Measurements from ENCODE around the gene SULT2B1. TPM values are rescaled to one million over a fixed set of nuclear protein-coding genes. Genes with fewer than 3 reads are reported as not detected.

The SULT2B1 gene
- total and polyA plus RNA-seq, 4 donors: 0.14 to 0.24 TPM; not detected in 2

DNA sequence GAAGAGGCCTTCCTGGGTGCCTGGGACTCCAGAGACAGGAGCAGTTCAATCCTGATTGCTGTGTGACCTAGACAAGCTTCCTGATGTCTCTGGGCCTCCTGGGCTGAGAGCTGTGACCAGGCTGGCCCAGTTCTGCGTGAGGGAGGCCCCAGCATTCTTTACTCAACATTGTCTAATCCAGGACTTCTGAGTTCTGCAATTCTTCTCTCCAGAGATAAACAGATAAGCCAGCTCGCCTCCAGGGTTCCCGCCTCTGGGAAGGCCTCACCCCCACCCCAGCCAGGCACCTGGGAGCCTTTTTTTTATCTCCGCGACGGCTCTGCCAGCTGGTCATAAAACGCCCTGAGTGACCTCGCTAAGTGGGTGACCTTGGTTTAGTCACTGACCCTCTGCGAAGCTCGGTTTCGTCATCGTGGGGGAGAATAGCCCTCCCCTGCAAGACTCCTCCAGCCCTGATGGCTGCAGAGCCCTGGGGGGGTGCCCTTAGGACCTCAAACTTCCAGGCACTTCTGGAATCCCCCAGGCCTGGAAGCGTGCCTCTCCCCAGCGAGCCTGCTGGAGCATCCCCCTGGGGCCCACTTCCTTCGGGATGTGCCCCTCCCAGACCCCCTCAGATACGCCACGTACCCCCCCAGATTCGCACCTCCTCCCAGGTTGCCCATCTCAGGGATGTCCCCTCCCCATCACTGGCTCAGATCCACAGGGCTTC lies 1.9 kb downstream of the SULT2B1 start:
- peaks cover 0 to 4% (median 0%) of the 10 kb centered on the region in 4 donors for H3K27me3 ChIP-seq (ENCODE audit: control insufficient read depth in 4 of 4, insufficient read depth in 4 of 4, low read length in 3 of 4)
- H3K4me1 ChIP-seq (ENCODE audit: control insufficient read depth in 4 of 4, insufficient read depth in 4 of 4, low read length in 3 of 4): no peaks in the 10 kb centered on the region
- no peak for DNase-seq (ENCODE audit: low spot score)
- H3K4me3 ChIP-seq (ENCODE audit: low read depth in 1 of 3, low read length in 3 of 3): no peak overlapping the region
- no peak overlapping the region for H3K27ac ChIP-seq (ENCODE audit: low read depth in 1 of 2, low read length in 2 of 2)
- no peaks in the 10 kb centered on the region for H3K9me3 ChIP-seq (ENCODE audit: control insufficient read depth in 4 of 4, low read length in 3 of 4)
- no peaks in the 10 kb centered on the region for H3K36me3 ChIP-seq (ENCODE audit: control insufficient read depth in 4 of 4, insufficient read depth in 3 of 4, low read depth in 1 of 4, low read length in 3 of 4)
- TF ChIP-seq, protein P1, sequence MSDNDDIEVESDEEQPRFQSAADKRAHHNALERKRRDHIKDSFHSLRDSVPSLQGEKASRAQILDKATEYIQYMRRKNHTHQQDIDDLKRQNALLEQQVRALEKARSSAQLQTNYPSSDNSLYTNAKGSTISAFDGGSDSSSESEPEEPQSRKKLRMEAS (IDR thresholded peaks at IDR 0.05): no peak
- TF ChIP-seq HNF4A (conservative IDR thresholded peaks at IDR 0.05): no peak
- no peak for TF ChIP-seq TAF1 (conservative IDR thresholded peaks at IDR 0.05)
- TF ChIP-seq, protein P2, sequence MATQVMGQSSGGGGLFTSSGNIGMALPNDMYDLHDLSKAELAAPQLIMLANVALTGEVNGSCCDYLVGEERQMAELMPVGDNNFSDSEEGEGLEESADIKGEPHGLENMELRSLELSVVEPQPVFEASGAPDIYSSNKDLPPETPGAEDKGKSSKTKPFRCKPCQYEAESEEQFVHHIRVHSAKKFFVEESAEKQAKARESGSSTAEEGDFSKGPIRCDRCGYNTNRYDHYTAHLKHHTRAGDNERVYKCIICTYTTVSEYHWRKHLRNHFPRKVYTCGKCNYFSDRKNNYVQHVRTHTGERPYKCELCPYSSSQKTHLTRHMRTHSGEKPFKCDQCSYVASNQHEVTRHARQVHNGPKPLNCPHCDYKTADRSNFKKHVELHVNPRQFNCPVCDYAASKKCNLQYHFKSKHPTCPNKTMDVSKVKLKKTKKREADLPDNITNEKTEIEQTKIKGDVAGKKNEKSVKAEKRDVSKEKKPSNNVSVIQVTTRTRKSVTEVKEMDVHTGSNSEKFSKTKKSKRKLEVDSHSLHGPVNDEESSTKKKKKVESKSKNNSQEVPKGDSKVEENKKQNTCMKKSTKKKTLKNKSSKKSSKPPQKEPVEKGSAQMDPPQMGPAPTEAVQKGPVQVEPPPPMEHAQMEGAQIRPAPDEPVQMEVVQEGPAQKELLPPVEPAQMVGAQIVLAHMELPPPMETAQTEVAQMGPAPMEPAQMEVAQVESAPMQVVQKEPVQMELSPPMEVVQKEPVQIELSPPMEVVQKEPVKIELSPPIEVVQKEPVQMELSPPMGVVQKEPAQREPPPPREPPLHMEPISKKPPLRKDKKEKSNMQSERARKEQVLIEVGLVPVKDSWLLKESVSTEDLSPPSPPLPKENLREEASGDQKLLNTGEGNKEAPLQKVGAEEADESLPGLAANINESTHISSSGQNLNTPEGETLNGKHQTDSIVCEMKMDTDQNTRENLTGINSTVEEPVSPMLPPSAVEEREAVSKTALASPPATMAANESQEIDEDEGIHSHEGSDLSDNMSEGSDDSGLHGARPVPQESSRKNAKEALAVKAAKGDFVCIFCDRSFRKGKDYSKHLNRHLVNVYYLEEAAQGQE (IDR thresholded peaks at IDR 0.05): no peak
- no peak for TF ChIP-seq JUND (IDR thresholded peaks at IDR 0.05)
- no peak for TF ChIP-seq RXRA (IDR thresholded peaks at IDR 0.05)
- TF ChIP-seq FOXA2 (IDR thresholded peaks at IDR 0.05): no peak
- TF ChIP-seq HNF4G (IDR thresholded peaks at IDR 0.05): no peak
- no peak for TF ChIP-seq RAD21 (IDR thresholded peaks at IDR 0.05)
- no peak for TF ChIP-seq YY1 (IDR thresholded peaks at IDR 0.05)
- no peak for TF ChIP-seq SP1 (IDR thresholded peaks at IDR 0.05)
- TF ChIP-seq, protein P3, sequence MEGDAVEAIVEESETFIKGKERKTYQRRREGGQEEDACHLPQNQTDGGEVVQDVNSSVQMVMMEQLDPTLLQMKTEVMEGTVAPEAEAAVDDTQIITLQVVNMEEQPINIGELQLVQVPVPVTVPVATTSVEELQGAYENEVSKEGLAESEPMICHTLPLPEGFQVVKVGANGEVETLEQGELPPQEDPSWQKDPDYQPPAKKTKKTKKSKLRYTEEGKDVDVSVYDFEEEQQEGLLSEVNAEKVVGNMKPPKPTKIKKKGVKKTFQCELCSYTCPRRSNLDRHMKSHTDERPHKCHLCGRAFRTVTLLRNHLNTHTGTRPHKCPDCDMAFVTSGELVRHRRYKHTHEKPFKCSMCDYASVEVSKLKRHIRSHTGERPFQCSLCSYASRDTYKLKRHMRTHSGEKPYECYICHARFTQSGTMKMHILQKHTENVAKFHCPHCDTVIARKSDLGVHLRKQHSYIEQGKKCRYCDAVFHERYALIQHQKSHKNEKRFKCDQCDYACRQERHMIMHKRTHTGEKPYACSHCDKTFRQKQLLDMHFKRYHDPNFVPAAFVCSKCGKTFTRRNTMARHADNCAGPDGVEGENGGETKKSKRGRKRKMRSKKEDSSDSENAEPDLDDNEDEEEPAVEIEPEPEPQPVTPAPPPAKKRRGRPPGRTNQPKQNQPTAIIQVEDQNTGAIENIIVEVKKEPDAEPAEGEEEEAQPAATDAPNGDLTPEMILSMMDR (IDR thresholded peaks at IDR 0.05; ENCODE audit: low read depth, low read length, missing input control): no peak
- no peak for TF ChIP-seq FOXA1 (IDR thresholded peaks at IDR 0.05)
- TF ChIP-seq, protein P4, sequence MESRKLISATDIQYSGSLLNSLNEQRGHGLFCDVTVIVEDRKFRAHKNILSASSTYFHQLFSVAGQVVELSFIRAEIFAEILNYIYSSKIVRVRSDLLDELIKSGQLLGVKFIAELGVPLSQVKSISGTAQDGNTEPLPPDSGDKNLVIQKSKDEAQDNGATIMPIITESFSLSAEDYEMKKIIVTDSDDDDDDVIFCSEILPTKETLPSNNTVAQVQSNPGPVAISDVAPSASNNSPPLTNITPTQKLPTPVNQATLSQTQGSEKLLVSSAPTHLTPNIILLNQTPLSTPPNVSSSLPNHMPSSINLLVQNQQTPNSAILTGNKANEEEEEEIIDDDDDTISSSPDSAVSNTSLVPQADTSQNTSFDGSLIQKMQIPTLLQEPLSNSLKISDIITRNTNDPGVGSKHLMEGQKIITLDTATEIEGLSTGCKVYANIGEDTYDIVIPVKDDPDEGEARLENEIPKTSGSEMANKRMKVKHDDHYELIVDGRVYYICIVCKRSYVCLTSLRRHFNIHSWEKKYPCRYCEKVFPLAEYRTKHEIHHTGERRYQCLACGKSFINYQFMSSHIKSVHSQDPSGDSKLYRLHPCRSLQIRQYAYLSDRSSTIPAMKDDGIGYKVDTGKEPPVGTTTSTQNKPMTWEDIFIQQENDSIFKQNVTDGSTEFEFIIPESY (IDR thresholded peaks at IDR 0.05): no peak
- no peak for TF ChIP-seq NR2F2 (IDR thresholded peaks at IDR 0.05)
- no peak for TF ChIP-seq ATF3 (IDR thresholded peaks at IDR 0.05)
- no peak for TF ChIP-seq EGR1 (IDR thresholded peaks at IDR 0.05; ENCODE audit: low read depth in 2 of 2)
- no peak for TF ChIP-seq GABPA (IDR thresholded peaks at IDR 0.05 in 1 of 2, conservative IDR thresholded peaks at IDR 0.05 in 1 of 2)
- WGBS: 25% methylated on average over 18 of the region's 18 CpGs
- no peak overlapping the region for H3K9ac ChIP-seq (ENCODE audit: low read depth in 1 of 2, low read length in 2 of 2)

Measured in liver (tissue), 9 donors.